ENCODE measurements around the gene DEDD. TPM values are rescaled to one million over a fixed set of nuclear protein-coding genes. Genes with fewer than 3 reads are reported as not detected.

DEDD gene
- total and polyA plus RNA-seq, 2 of the 13 experiments (the other 11 are each of a cell fraction or from before 2014, with no cell fraction given): 12.6 to 27.8 TPM

DNA sequence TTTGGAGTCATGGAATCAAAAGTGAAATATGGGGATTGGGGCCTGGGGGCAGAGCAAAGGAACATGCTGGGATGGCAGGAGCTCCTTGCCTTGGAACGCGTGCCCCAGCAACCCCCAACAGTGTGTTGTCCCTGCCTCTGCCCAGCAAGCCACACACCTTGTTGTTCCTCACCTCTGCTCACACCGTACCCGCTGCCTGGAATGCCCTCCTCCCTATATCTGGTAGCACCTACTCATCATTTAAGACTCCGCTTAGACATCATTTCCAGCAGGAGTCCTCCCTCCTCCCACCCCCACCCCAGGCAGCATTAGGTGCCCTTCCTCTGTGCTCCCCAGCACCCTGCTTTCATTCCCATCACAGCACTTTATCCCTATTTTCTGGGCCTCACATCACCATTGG is 50.9 kb downstream of the DEDD start:
- Histone ChIP-seq H3K36me3 (replicated peaks in 1 of 2; ENCODE audit: control insufficient read depth in 1 of 2, insufficient read depth in 2 of 2, low read length in 2 of 2) (no peaks in the 10 kb centered on the region), H3K27ac (ENCODE audit: extremely low read length, insufficient read depth, low read length) (no peak overlapping the region), H3K27me3 (ENCODE audit: control insufficient read depth in 1 of 2, insufficient read depth in 2 of 2, low read length in 2 of 2) (peaks cover 0 to 8% of the 10 kb centered on the region in 2 experiments; a peak in 1 of 5 replicates), H3K79me2 (ENCODE audit: insufficient read depth, low read length) (no peaks in the 10 kb centered on the region), H3K4me2 (ENCODE audit: low read depth, low read length) (no peak overlapping the region), H3K4me1 (ENCODE audit: insufficient read depth, low read length) (peaks cover 44% of the 10 kb centered on the region), H4K20me1 (ENCODE audit: insufficient read depth, low read length) (no peaks in the 10 kb centered on the region), H3K9me3 (ENCODE audit: low read length) (no peaks in the 10 kb centered on the region), H2AFZ (ENCODE audit: low read length) (no peak overlapping the region), H3K4me3 (replicated peaks in 1 of 3; ENCODE audit: insufficient read depth in 1 of 3, low read depth in 2 of 3, low read length in 3 of 3) (no peak overlapping the region), H3K9ac (ENCODE audit: insufficient read depth, low read depth, low read length) (no peak overlapping the region)
- in situ Hi-C loops (cut with HindIII; ENCODE audit: extremely low pct_ligation_motif_present, low pct_unique_long_range_greater_than_20kb) (no loop called here), intact Hi-C loops (cut with micrococcal nuclease; ENCODE audit: unreplicated experiment) (no loop called here)
- DNase-seq (ENCODE audit: low spot score) (no peak), FAIRE-seq (no peak), ATAC-seq (no peak)
- 77% methylated on average over 5 of the region's 5 CpGs for WGBS (ENCODE audit: low lambda C conversion rate)
- BruUV-seq (replicated peaks): no TSS peak
- ChIA-PET POLR2A (no interaction called here), CTCF (ENCODE audit: low intra/inter-chr PET ratio, low total read pairs) (no interaction called here)
- TF ChIP-seq ATF7-NPFF (CRISPR knock-in tag; IDR thresholded peaks at IDR 0.05; ENCODE audit: low read depth) (no peak), HIVEP1 (CRISPR knock-in tag; IDR thresholded peaks at IDR 0.05) (no peak), SCMH1 (CRISPR knock-in tag; IDR thresholded peaks at IDR 0.05; ENCODE audit: borderline replicate concordance) (no peak)
- TF ChIP-seq, protein P1, sequence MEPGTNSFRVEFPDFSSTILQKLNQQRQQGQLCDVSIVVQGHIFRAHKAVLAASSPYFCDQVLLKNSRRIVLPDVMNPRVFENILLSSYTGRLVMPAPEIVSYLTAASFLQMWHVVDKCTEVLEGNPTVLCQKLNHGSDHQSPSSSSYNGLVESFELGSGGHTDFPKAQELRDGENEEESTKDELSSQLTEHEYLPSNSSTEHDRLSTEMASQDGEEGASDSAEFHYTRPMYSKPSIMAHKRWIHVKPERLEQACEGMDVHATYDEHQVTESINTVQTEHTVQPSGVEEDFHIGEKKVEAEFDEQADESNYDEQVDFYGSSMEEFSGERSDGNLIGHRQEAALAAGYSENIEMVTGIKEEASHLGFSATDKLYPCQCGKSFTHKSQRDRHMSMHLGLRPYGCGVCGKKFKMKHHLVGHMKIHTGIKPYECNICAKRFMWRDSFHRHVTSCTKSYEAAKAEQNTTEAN (CRISPR knock-in tag; conservative IDR thresholded peaks at IDR 0.05): no peak

DNA sequence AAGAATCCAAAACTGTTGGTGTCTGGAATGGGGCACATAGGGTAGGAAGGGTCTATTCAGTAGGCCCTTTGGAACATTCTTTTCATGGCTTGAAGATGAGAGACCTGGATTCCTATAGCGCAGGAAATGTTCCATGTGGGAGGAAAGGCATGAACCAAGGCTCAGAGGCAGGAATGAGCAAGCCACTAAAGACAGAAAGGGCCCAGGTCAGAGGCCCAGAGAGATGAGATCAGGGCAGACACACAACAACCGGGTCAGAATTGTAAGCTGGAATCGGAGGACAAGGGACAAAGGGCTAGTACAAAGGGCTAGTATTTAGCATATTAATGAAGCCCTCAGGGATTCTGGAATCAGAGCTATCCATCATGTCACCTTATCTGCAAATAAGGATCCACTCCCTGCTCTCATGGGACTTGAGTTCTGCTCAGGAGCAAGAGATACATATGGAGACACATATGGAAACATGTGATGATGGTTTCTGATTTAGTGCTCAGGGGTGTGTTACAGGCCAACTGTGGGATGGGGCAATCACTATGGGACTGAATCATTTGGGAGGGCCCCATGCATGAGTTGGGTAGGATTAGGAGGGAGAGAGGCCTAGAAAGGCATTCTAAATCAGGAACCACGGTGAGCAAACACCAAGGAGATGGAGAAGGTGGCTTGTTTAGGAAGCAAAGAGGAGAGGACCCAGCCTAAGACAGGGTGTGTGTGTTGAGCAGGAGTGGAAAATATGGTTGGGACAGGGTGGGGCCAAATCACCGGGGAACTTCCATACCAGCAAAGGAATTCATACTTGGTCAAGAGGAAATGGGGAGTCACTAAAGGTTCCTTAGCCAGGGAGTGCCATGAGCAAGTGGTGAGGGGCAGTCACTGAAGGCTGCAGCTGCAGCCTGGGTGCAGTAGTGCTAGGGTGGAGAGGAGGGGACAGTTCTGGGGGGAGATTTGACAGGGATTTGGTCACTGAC is 51.7 kb downstream of the DEDD start:
- WGBS (ENCODE audit: low lambda C conversion rate): 16% methylated on average over 5 of the region's 5 CpGs
- H2AFZ ChIP-seq (ENCODE audit: low read length): no peak overlapping the region
- BruUV-seq (replicated peaks): no TSS peak
- H3K4me2 ChIP-seq (ENCODE audit: low read depth, low read length): no peak overlapping the region
- no peak overlapping the region for H3K27ac ChIP-seq (ENCODE audit: extremely low read length, insufficient read depth, low read length)
- no peaks in the 10 kb centered on the region for H3K79me2 ChIP-seq (ENCODE audit: insufficient read depth, low read length)
- no peak for ATAC-seq
- H3K27me3 ChIP-seq (ENCODE audit: control insufficient read depth in 1 of 2, insufficient read depth in 2 of 2, low read length in 2 of 2): no peaks in the 10 kb centered on the region; a peak in 1 of 5 replicates
- H3K9ac ChIP-seq (ENCODE audit: insufficient read depth, low read depth, low read length): no peak overlapping the region
- no peak for TF ChIP-seq MIXL1 (CRISPR knock-in tag; IDR thresholded peaks at IDR 0.05)
- no peak for TF ChIP-seq ZNF234 (CRISPR knock-in tag; conservative IDR thresholded peaks at IDR 0.05)
- TF ChIP-seq, protein P2, sequence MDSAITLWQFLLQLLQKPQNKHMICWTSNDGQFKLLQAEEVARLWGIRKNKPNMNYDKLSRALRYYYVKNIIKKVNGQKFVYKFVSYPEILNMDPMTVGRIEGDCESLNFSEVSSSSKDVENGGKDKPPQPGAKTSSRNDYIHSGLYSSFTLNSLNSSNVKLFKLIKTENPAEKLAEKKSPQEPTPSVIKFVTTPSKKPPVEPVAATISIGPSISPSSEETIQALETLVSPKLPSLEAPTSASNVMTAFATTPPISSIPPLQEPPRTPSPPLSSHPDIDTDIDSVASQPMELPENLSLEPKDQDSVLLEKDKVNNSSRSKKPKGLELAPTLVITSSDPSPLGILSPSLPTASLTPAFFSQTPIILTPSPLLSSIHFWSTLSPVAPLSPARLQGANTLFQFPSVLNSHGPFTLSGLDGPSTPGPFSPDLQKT (CRISPR knock-in tag; IDR thresholded peaks at IDR 0.05; ENCODE audit: borderline replicate concordance): no peak
- TF ChIP-seq PAF1 (CRISPR knock-in tag; IDR thresholded peaks at IDR 0.05): no peak
- ChIA-PET CTCF (ENCODE audit: low intra/inter-chr PET ratio, low total read pairs) (no interaction called here), POLR2A (no interaction called here)
- no peak overlapping the region for H3K4me3 ChIP-seq (replicated peaks in 1 of 3; ENCODE audit: insufficient read depth in 1 of 3, low read depth in 2 of 3, low read length in 3 of 3)
- no peak for DNase-seq (ENCODE audit: low spot score)
- intact Hi-C loops (cut with micrococcal nuclease; ENCODE audit: unreplicated experiment): no loop called here
- peaks cover 36% of the 10 kb centered on the region for H3K4me1 ChIP-seq (ENCODE audit: insufficient read depth, low read length)
- in situ Hi-C loops (cut with HindIII; ENCODE audit: extremely low pct_ligation_motif_present, low pct_unique_long_range_greater_than_20kb): no loop called here
- FAIRE-seq: no peak
- H3K36me3 ChIP-seq (replicated peaks in 1 of 2; ENCODE audit: control insufficient read depth in 1 of 2, insufficient read depth in 2 of 2, low read length in 2 of 2): no peaks in the 10 kb centered on the region
- H4K20me1 ChIP-seq (ENCODE audit: insufficient read depth, low read length): no peaks in the 10 kb centered on the region
- H3K9me3 ChIP-seq (ENCODE audit: low read length): no peaks in the 10 kb centered on the region

Data from HepG2 (cell line).